ENCODE measurements around the gene SLC25A53. TPM values are rescaled to one million over a fixed set of nuclear protein-coding genes. Genes with fewer than 3 reads are reported as not detected.
"Not testable (repeated sequence)": the region's sequence is repeated elsewhere in the genome, so short reads cannot be mapped to it uniquely, and the experiment has no call there.

The SLC25A53 gene
- total RNA-seq, 1 donor from 2014 or later = 8.7 TPM

- no peak for DNase-seq (ENCODE audit: low read depth, low spot score)
These were observed 22.1 kb downstream of the SLC25A53 start for GRCh38 chrX:104134583-104135261.

- no peak for DNase-seq (ENCODE audit: low read depth, low spot score)
These were observed 26.0 kb downstream of the SLC25A53 start for GRCh38 chrX:104130808-104131207.

- DNase-seq (ENCODE audit: low read depth, low spot score) = no peak
These were observed 30.0 kb downstream of the SLC25A53 start for GRCh38 chrX:104126856-104127255.

GRCh38 chrX:104122829-104123228 is 34.0 kb downstream of the SLC25A53 start:
- DNase-seq (ENCODE audit: low read depth, low spot score) = no peak

GRCh38 chrX:104118765-104119164 is 38.0 kb downstream of the SLC25A53 start:
- DNase-seq (ENCODE audit: low read depth, low spot score) = no peak

- DNase-seq (ENCODE audit: low read depth, low spot score) = no peak
These were observed 39.0 kb downstream of the SLC25A53 start for GRCh38 chrX:104117759-104118158.

- DNase-seq (ENCODE audit: low read depth, low spot score) = no peak
These were observed 43.4 kb downstream of the SLC25A53 start for GRCh38 chrX:104113222-104113965.

GRCh38 chrX:104112326-104112951 is 44.4 kb downstream of the SLC25A53 start, which contains the start of gene ZCCHC18:
Gene ZCCHC18 (plus strand): TSS chrX:104112523. CDS start chrX:104114112, 1,589 bp downstream.
- DNase-seq (ENCODE audit: low read depth, low spot score) = peak; percentile 15

- DNase-seq (ENCODE audit: low read depth, low spot score) = not testable (repeated sequence)
These were observed 46.1 kb downstream of the SLC25A53 start for GRCh38 chrX:104110491-104111240.

- no peak for DNase-seq (ENCODE audit: low read depth, low spot score)
These were observed 47.9 kb downstream of the SLC25A53 start for GRCh38 chrX:104108955-104109354.

GRCh38 chrX:104105330-104106262 is 51.2 kb downstream of the SLC25A53 start:
- DNase-seq (ENCODE audit: low read depth, low spot score) = no peak

GRCh38 chrX:104104676-104105075 is 52.1 kb downstream of the SLC25A53 start:
- no peak for DNase-seq (ENCODE audit: low read depth, low spot score)

- DNase-seq (ENCODE audit: low read depth, low spot score) = no peak
These were observed 57.9 kb downstream of the SLC25A53 start for GRCh38 chrX:104098919-104099318.

GRCh38 chrX:104098151-104098808 is 58.5 kb downstream of the SLC25A53 start:
- peak; percentile 64 for DNase-seq (ENCODE audit: low read depth, low spot score)

GRCh38 chrX:104085919-104086318 is 70.9 kb downstream of the SLC25A53 start:
- no peak for DNase-seq (ENCODE audit: low read depth, low spot score)

- DNase-seq (ENCODE audit: low read depth, low spot score) = no peak
These were observed 71.3 kb downstream of the SLC25A53 start for GRCh38 chrX:104085477-104085876.

- no peak for DNase-seq (ENCODE audit: low read depth, low spot score)
These were observed 72.1 kb downstream of the SLC25A53 start for GRCh38 chrX:104084534-104085277.

- DNase-seq (ENCODE audit: low read depth, low spot score) = no peak
These were observed 72.7 kb downstream of the SLC25A53 start for GRCh38 chrX:104084063-104084462.

- not testable (repeated sequence) for DNase-seq (ENCODE audit: low read depth, low spot score)
These were observed 79.0 kb downstream of the SLC25A53 start for GRCh38 chrX:104077854-104078253.

All from pulmonary artery endothelial cell (primary cell).